ENCODE data around the gene SPACDR. TPM values are rescaled to one million over a fixed set of nuclear protein-coding genes. Genes with fewer than 3 reads are reported as not detected.

SPACDR gene
- total RNA-seq, 4 donors from 2014 or later: 1.4 to 22.1 (median 1.8) TPM; not detected in 1

DNA sequence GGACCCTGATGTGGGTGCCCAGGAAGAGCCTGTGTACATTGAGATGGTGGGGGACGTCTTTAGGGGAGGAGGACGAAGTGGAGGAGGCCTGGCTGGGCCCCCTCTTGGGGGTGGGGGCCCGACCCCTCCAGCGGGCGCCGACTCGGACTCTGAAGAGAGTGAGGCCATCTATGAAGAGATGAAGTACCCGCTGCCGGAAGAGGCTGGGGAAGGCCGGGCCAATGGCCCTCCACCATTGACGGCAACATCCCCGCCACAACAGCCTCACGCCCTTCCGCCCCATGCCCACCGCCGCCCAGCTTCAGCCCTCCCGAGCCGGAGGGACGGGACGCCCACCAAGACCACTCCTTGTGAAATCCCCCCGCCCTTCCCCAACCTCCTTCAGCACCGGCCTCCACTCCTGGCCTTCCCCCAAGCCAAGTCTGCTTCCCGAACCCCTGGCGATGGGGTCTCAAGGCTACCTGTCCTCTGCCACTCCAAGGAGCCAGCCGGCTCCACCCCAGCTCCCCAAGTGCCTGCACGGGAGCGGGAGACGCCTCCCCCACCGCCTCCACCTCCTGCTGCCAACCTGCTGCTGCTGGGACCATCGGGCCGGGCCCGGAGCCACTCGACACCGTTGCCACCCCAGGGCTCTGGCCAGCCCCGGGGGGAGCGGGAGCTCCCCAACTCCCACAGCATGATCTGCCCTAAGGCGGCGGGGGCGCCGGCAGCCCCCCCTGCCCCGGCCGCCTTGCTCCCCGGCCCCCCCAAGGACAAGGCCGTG is 24.5 kb upstream of the SPACDR start:
- H3K27me3 ChIP-seq: no peaks in the 10 kb centered on the region
- no peak overlapping the region for H3K27ac ChIP-seq
- intact Hi-C loops (cut with DNase I; ENCODE audit: low total_unique reads): no loop called here
- H3K4me3 ChIP-seq: no peak overlapping the region
- no peaks in the 10 kb centered on the region for H3K9me3 ChIP-seq
- no peak for TF ChIP-seq POLR2A (IDR thresholded peaks at IDR 0.05)
- TF ChIP-seq, protein P1, sequence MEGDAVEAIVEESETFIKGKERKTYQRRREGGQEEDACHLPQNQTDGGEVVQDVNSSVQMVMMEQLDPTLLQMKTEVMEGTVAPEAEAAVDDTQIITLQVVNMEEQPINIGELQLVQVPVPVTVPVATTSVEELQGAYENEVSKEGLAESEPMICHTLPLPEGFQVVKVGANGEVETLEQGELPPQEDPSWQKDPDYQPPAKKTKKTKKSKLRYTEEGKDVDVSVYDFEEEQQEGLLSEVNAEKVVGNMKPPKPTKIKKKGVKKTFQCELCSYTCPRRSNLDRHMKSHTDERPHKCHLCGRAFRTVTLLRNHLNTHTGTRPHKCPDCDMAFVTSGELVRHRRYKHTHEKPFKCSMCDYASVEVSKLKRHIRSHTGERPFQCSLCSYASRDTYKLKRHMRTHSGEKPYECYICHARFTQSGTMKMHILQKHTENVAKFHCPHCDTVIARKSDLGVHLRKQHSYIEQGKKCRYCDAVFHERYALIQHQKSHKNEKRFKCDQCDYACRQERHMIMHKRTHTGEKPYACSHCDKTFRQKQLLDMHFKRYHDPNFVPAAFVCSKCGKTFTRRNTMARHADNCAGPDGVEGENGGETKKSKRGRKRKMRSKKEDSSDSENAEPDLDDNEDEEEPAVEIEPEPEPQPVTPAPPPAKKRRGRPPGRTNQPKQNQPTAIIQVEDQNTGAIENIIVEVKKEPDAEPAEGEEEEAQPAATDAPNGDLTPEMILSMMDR (IDR thresholded peaks at IDR 0.05): no peak
- H3K4me1 ChIP-seq: no peaks in the 10 kb centered on the region
- no peaks in the 10 kb centered on the region for H3K36me3 ChIP-seq
- no peak for DNase-seq

DNA sequence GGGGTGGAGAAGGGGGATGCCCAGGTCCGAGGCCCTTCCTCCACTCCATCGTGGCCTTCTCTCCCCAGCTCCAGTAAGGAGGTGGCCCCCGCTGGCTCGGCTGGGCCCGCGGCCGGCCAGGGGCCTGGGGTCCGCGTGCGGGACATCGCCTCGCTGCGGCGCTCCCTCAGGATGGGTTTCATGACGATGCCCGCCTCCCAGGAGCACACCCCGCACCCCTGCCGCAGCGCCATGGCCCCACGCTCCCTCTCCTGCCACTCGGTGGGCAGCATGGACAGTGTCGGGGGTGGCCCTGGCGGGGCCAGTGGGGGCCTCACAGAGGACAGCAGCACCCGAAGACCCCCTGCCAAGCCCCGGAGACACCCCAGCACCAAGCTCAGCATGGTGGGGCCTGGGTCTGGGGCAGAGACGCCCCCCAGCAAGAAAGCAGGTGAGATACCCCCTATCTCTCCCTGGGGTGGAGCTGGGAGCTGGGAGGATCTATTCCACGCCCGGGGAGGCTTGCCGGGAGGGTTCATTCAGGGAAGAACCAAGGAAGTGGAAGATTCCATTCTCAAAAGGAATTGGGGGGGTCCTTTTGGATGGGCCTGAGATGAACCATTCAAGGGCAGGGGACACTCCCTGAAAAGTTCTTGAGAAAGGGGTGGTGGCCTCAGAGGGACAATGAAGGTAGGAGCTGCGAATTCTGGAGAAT is 22.8 kb upstream of the SPACDR start:
- no peak for TF ChIP-seq POLR2A (IDR thresholded peaks at IDR 0.05)
- TF ChIP-seq, protein P1 (IDR thresholded peaks at IDR 0.05): no peak
- H3K36me3 ChIP-seq: no peaks in the 10 kb centered on the region
- no peaks in the 10 kb centered on the region for H3K9me3 ChIP-seq
- H3K27me3 ChIP-seq: no peaks in the 10 kb centered on the region
- intact Hi-C loops (cut with DNase I; ENCODE audit: low total_unique reads): no loop called here
- H3K4me3 ChIP-seq: no peak overlapping the region
- no peak overlapping the region for H3K27ac ChIP-seq
- DNase-seq: no peak
- H3K4me1 ChIP-seq: peaks cover 0 to 6% of the 10 kb centered on the region in 2 donors

DNA sequence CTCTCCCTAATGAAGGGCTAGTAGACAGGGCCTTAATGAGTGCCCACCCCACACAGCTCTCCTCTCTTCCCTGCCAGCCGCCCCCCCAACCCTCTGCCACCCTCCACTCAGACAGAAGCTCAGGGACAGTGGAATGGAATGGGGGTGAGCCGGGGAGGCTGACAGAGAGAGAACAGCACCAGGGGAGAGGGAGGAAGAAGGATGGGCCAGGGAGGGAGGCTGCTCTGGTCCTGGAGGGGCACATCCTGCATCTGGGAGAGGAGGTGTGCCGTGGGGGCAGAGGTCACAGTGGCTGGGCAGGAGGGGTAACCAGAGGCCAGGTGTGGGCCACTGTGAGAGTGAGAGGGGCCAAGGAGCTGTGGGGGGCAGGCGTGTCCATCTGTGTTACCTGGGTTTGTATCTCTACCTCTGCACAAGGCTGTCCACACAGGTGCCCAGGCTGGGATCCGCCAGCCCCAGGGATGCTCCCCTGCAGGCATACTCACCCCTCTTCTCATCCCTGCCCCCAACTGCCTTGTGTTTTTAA is 22.1 kb upstream of the SPACDR start:
- TF ChIP-seq POLR2A (IDR thresholded peaks at IDR 0.05): no peak
- H3K4me1 ChIP-seq: peaks cover 0 to 6% of the 10 kb centered on the region in 2 donors
- H3K27ac ChIP-seq: peak overlapping the region in 1 of 2 donors; percentile 81
- no peak for DNase-seq
- no peak overlapping the region for H3K4me3 ChIP-seq
- H3K27me3 ChIP-seq: no peaks in the 10 kb centered on the region
- H3K36me3 ChIP-seq: no peaks in the 10 kb centered on the region
- intact Hi-C loops (cut with DNase I; ENCODE audit: low total_unique reads): no loop called here
- no peaks in the 10 kb centered on the region for H3K9me3 ChIP-seq

DNA sequence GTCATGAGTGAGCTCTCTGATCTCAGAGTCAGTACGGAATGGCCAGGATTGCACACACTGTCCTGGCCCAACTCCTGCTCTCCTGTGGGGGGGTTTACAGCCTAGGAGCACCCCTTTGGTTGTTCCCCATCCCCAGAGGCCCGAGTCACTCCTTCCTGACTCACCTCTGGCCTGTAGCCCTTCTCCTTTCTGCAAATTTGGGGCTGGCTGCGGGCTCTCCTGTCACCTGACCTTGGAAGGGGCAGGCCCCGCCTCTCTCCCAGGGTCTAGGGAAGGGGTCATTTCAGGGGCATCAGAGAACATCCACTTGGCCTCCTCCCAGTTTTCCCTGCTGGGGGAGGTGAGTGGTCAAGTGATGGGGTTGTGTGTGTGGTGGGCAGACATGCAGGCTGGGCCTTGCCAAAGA is 21.4 kb upstream of the SPACDR start:
- peaks cover 0 to 6% of the 10 kb centered on the region in 2 donors for H3K4me1 ChIP-seq
- TF ChIP-seq POLR2A (IDR thresholded peaks at IDR 0.05): no peak
- TF ChIP-seq, protein P1 (IDR thresholded peaks at IDR 0.05): no peak
- DNase-seq: peak; percentile 37 to 39
- intact Hi-C loops (cut with DNase I; ENCODE audit: low total_unique reads): no loop called here
- no peaks in the 10 kb centered on the region for H3K9me3 ChIP-seq
- peak overlapping the region in 1 of 2 donors; percentile 81 for H3K27ac ChIP-seq
- H3K4me3 ChIP-seq: no peak overlapping the region
- H3K27me3 ChIP-seq: no peaks in the 10 kb centered on the region
- no peaks in the 10 kb centered on the region for H3K36me3 ChIP-seq

DNA sequence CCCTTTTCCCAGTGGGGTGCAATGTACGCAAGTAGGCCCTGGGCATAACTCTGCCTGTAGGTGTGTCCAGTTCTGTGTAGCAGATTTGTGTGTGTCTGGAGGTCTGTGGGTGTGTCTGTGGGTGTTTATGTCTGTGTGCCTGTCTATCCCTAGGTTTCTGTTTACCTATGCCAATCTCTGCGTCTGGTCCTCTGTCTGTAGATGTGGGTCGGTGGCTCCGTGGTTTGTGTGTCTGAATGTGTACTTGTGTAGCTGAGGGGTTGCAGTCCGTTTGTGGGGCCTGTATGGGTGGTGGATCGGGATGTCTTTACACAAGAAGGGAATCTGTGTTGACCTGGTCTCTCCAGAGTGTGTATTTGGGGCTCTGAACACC is 20.6 kb upstream of the SPACDR start:
- no peaks in the 10 kb centered on the region for H3K9me3 ChIP-seq
- H3K4me1 ChIP-seq: peaks cover 0 to 6% of the 10 kb centered on the region in 2 donors
- peak overlapping the region; percentile 52 to 64 for H3K4me3 ChIP-seq
- no peaks in the 10 kb centered on the region for H3K27me3 ChIP-seq
- no peaks in the 10 kb centered on the region for H3K36me3 ChIP-seq
- no peak for DNase-seq
- TF ChIP-seq, protein P1 (IDR thresholded peaks at IDR 0.05): no peak
- TF ChIP-seq POLR2A (IDR thresholded peaks at IDR 0.05): no peak
- intact Hi-C loops (cut with DNase I; ENCODE audit: low total_unique reads): no loop called here
- H3K27ac ChIP-seq: peak overlapping the region; percentile 63 to 81
